Activated T-cell treated with anti-CD3 and anti-CD28 coated beads, Interleukin-2, amount 50 U/mL, for 72 hours (primary cell): Measurements from ENCODE around the gene UGT2B15. TPM values are rescaled to one million over a fixed set of nuclear protein-coding genes. Genes with fewer than 3 reads are reported as not detected.
"Not testable (repeated sequence)": the region's sequence is repeated elsewhere in the genome, so short reads cannot be mapped to it uniquely, and the experiment has no call there.

Experiments used
- ATAC-seq, 2 donors: fragments of 150-1000 bp; cut with Tn5 transposase; replicated peaks in 1 of 2; 2 replicates each; pipeline ENCODE4 v1.10.0; 2021; ENCODE audit warnings: moderate library complexity in 2 of 2, mild to moderate bottlenecking in 1 of 2
- DNase-seq, 2 donors: peaks; one replicate each; pipeline ENCODE4 v3.0.0; 2021 to 2022; ENCODE audit warnings: mixed read lengths in 1 of 2
- H3K27ac Mint-ChIP-seq: one replicate; pipeline ENCODE4 v1.8.0; 2022; ENCODE audit warnings: mild to moderate bottlenecking, moderate library complexity, mixed read lengths
- H3K27me3 Mint-ChIP-seq: one replicate; pipeline ENCODE4 v1.8.0; 2022; ENCODE audit warnings: low read depth, mixed read lengths
- H3K36me3 Mint-ChIP-seq, 2 donors: one replicate each; pipeline ENCODE4 v1.8.0; 2022; ENCODE audit warnings: mixed read lengths in 2 of 2, mild to moderate bottlenecking in 1 of 2; ENCODE audit not compliant: insufficient read depth in 2 of 2
- H3K4me1 Mint-ChIP-seq: one replicate; pipeline ENCODE4 v1.8.0; 2022; ENCODE audit warnings: low read depth, mixed read lengths
- H3K4me3 Mint-ChIP-seq, 2 donors: one replicate each; pipeline ENCODE4 v1.8.0; 2022; ENCODE audit warnings: mild to moderate bottlenecking in 2 of 2, mixed read lengths in 2 of 2, moderate library complexity in 2 of 2
- H3K9me3 Mint-ChIP-seq, 2 donors: one replicate each; pipeline ENCODE4 v1.8.0; 2022; ENCODE audit warnings: mixed read lengths in 2 of 2
- total RNA-seq, 2 donors: library from RNA; stranded (reverse); gene quantifications; one replicate each; pipeline ENCODE4 v1.2.3, GENCODE V29; 2022

The UGT2B15 gene
- total RNA-seq, 2 donors from 2014 or later, result not detected

- no peak for ATAC-seq
- H3K4me3 Mint-ChIP-seq, result no peak overlapping the region
- no peaks in the 10 kb centered on the region for H3K36me3 Mint-ChIP-seq
- no peaks in the 10 kb centered on the region for H3K27me3 Mint-ChIP-seq
- DNase-seq, result no peak
- peaks cover 0 to 3% of the 10 kb centered on the region in 2 donors for H3K9me3 Mint-ChIP-seq
- no peaks in the 10 kb centered on the region for H3K4me1 Mint-ChIP-seq
- no peak overlapping the region for H3K27ac Mint-ChIP-seq
Observed at GRCh38 chr4:68673143-68673542, 2.7 kb upstream of the UGT2B15 start.

GRCh38 chr4:68671217-68671616, 765 bp upstream of the UGT2B15 start:
- DNase-seq, H3K27ac Mint-ChIP-seq, H3K9me3 Mint-ChIP-seq, H3K4me1 Mint-ChIP-seq, H3K27me3 Mint-ChIP-seq, H3K36me3 Mint-ChIP-seq, ATAC-seq, H3K4me3 Mint-ChIP-seq: not testable (repeated sequence)

GRCh38 chr4:68668537-68669163, 1.8 kb downstream of the UGT2B15 start:
- H3K36me3 Mint-ChIP-seq, H3K27ac Mint-ChIP-seq, H3K4me1 Mint-ChIP-seq, H3K9me3 Mint-ChIP-seq, H3K4me3 Mint-ChIP-seq, ATAC-seq, DNase-seq, H3K27me3 Mint-ChIP-seq: not testable (repeated sequence)

GRCh38 chr4:68667551-68667950, 2.9 kb downstream of the UGT2B15 start:
- H3K4me1 Mint-ChIP-seq, ATAC-seq, H3K9me3 Mint-ChIP-seq, H3K27ac Mint-ChIP-seq, H3K4me3 Mint-ChIP-seq, DNase-seq, H3K27me3 Mint-ChIP-seq, H3K36me3 Mint-ChIP-seq: not testable (repeated sequence)

- H3K27me3 Mint-ChIP-seq, DNase-seq, ATAC-seq, H3K9me3 Mint-ChIP-seq, H3K4me3 Mint-ChIP-seq, H3K36me3 Mint-ChIP-seq, H3K4me1 Mint-ChIP-seq, H3K27ac Mint-ChIP-seq: not testable (repeated sequence)
Observed at GRCh38 chr4:68664721-68665120, 5.7 kb downstream of the UGT2B15 start.

- not testable (repeated sequence) for H3K9me3 Mint-ChIP-seq, ATAC-seq, H3K27me3 Mint-ChIP-seq, DNase-seq, H3K27ac Mint-ChIP-seq, H3K4me1 Mint-ChIP-seq, H3K4me3 Mint-ChIP-seq, H3K36me3 Mint-ChIP-seq
Observed at GRCh38 chr4:68662836-68663574, 7.4 kb downstream of the UGT2B15 start.

GRCh38 chr4:68658672-68659071, 11.8 kb downstream of the UGT2B15 start:
- DNase-seq (no peak), ATAC-seq (no peak)
- Mint-ChIP-seq H3K9me3 (no peaks in the 10 kb centered on the region), H3K4me3 (no peak overlapping the region), H3K27ac (no peak overlapping the region), H3K27me3 (no peaks in the 10 kb centered on the region), H3K36me3 (no peaks in the 10 kb centered on the region), H3K4me1 (no peaks in the 10 kb centered on the region)

- not testable (repeated sequence) for H3K27ac Mint-ChIP-seq, DNase-seq, H3K4me3 Mint-ChIP-seq, H3K9me3 Mint-ChIP-seq, H3K27me3 Mint-ChIP-seq, H3K36me3 Mint-ChIP-seq, H3K4me1 Mint-ChIP-seq
- peak in 1 of 2 donors; percentile 30 for ATAC-seq
Observed at GRCh38 chr4:68657022-68657594, 13.3 kb downstream of the UGT2B15 start.

GRCh38 chr4:68656445-68656973, 13.9 kb downstream of the UGT2B15 start:
- not testable (repeated sequence) for ATAC-seq, H3K27me3 Mint-ChIP-seq, H3K4me3 Mint-ChIP-seq, H3K36me3 Mint-ChIP-seq, H3K27ac Mint-ChIP-seq, DNase-seq, H3K9me3 Mint-ChIP-seq, H3K4me1 Mint-ChIP-seq

GRCh38 chr4:68655764-68656444, 14.5 kb downstream of the UGT2B15 start:
- no peak for ATAC-seq
- no peak overlapping the region for H3K27ac Mint-ChIP-seq

GRCh38 chr4:68654946-68655721, 15.3 kb downstream of the UGT2B15 start:
- Mint-ChIP-seq H3K36me3 (no peaks in the 10 kb centered on the region), H3K4me3 (no peak overlapping the region), H3K4me1 (no peaks in the 10 kb centered on the region), H3K27ac (no peak overlapping the region), H3K27me3 (no peaks in the 10 kb centered on the region), H3K9me3 (no peaks in the 10 kb centered on the region)
- ATAC-seq (no peak), DNase-seq (no peak)

More at GRCh38 chr4:68655764-68656444, 14.5 kb downstream of the UGT2B15 start:
- DNase-seq, result no peak
- Mint-ChIP-seq H3K9me3 (no peaks in the 10 kb centered on the region), H3K36me3 (no peaks in the 10 kb centered on the region), H3K4me1 (no peaks in the 10 kb centered on the region), H3K4me3 (no peak overlapping the region), H3K27me3 (no peaks in the 10 kb centered on the region)

- no peaks in the 10 kb centered on the region for H3K4me1 Mint-ChIP-seq
- H3K36me3 Mint-ChIP-seq, result no peaks in the 10 kb centered on the region
- H3K27ac Mint-ChIP-seq, result no peak overlapping the region
- no peaks in the 10 kb centered on the region for H3K27me3 Mint-ChIP-seq
- ATAC-seq (no peak), DNase-seq (no peak)
- H3K4me3 Mint-ChIP-seq, result no peak overlapping the region
- H3K9me3 Mint-ChIP-seq, result no peaks in the 10 kb centered on the region
Observed at GRCh38 chr4:68651932-68652331, 18.5 kb downstream of the UGT2B15 start.
